ENCODE data around the gene KIRREL3.

Gene KIRREL3

DNA sequence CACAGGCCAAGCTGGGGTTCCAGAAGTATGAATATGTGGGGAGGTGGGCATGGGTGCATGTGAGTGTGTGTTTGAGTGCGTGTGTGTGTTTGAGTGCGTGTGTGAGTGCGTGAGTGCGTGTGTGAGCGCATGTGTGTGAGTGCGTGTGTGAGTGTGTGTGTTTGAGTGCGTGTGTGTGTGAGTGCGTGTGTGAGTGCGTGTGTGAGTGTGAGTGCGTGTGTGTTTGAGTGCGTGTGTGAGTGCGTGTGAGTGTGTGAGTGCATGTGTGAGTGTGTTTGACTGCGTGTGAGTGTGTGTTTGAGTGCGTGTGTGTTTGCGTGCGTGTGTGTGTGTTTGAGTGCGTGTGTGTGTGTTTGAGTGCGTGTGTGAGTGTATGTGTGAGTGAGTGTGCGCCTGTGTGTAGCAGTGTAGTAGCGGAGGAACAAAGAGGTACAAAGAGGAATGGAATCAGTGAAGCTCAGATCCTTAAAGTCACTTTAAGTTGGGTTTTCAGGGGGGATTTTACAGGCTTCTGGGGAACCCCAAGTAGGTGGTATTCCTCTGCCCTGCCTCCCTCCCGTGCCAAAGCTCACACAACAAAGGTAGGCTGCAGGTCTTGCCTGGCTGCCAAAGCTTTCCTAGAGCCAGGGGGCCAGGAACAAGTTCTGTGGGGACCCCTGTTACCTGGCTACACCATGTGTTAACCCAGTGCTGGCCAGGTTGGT, 137.1 kb downstream of the KIRREL3 start:
- DNase-seq: no peak

DNA sequence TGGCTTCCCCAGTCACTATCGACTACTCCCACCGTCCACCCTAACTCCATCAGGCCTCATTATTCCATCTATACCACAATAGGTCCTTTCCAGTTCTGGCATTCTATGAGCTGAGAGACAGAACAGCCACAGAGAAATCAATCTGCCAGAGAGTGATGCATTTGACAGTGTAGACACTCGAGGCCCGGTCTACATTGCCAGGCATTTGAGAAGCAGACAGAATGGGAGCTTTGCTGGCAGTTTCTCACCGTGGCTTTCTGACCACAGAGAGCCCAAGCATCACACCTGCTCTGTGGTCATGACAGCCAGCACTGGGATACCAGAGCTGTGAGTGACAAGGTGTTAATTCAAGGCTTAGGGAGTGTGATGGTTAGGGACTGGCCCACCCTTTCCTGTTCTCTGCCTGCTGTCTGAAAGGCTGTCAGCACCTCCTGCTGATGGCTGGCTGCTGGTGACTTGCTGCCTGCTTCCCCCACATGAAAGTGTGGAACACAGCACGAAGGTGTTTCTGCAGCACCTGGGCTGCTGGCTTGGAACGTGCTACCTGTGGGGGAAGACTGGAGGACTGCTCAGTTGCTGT, 137.8 kb downstream of the KIRREL3 start:
- peak; percentile 21 for DNase-seq

DNA sequence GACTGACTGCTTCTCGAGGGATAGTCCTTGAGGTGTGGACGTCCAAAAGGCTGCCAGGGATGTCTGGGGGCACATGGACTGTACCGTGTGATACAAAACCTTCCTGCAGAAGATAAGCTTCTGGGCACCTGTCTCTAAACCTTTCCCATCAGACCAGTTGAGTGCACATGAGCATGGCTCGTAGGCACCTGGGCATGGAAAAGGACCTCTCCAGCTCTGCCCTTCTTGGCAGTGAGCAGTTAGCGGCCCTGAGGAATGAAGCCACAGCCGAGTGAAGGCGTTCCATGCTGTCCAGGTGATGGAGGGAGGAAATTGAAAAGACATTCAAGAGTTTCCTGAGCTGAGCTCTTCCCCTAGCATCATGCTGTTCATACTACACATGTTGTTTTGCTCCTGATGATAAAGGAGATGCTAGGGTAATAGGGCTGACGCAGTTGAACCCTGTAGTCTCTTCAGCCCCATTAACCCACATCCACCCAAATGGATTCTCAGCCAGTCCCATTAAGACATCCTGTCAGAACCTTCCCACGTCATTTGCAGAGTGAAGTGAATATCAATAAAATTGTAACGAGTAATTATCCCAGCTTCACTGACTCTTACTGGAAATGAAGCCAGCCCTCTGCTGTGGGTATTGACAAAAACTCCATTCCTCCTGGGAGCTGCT, 138.6 kb downstream of the KIRREL3 start:
- DNase-seq: no peak

DNA sequence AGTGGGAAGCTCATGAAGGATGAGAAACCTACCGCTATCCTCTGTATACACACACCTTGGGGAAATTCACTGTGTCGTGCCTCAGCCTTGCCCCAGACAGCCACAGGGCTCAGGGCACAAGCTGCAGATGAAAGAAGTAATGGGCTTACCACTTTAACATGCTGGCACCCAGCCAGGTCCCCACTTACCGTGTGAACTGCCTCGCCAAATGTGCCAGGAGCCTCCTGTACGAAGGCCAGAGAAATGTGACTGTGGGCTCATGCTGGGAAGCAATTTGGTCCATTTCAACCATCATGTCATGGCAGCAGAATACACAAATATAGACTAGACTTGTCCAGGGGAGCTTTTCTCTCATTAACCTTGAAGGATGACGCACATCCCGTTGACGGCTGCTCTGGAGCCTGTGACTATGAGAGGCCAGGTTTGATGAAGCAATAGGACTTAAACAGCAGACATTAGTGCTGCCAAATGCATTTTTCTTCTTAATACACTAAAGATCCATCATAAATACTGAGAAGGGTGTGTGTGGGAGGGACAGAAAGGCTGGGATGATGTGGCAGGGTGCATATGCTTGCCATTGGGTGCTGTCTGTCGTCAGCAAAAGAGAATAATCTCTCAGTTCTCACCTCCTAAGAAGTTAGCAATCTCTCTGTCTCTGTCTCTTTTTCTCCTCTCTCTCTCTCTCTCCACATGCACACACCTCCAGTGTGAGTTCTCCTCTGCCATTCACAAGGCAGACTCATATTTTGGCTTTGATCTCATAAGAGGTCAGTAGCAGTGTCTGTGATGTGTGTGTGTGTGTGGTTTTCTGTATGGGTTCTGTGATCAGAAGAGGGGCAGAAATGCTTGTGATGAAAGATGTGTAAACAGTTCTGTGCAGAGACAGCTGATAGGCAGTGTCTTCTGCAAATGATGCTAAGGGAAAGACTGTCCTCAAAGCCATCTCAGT, 142.4 kb downstream of the KIRREL3 start:
- peak; percentile 70 for DNase-seq

DNA sequence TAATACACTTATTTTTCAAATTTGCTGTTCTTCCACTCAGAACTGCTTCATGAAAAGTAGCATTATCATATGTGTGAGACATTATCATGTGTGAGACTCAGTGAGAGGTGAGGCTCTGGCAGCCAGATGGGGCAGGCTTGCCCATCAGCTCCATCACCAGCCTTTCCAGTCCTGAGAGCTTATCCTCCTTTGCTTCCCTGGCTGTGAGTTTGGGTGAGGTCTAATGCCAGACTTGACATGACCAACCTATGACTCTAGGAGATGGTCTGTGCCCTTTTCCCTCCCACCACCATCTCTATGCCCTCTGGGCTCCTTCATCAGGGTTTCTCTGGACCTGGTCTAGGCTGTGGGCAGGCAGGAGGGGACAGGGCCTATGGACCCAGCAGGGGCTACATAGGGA, 145.0 kb downstream of the KIRREL3 start:
- DNase-seq: no peak

DNA sequence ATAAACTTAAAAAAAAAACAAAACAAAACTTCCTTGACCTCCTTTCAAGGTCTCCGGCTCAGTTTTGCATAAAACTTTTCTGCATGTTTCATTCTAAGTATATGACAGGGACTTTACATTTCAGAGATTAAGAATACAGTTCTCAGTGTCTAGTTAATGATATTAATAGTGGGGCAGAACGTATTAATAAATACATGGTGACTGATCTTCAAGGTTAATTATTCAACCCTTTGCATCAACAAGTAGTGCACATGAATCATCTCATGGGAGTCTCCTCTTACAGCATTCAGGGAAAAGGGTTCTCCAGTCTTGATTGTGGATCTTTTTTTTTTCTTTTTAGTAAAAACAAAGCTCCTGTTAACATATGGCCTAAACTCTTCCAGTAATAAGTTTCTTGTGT, 146.8 kb downstream of the KIRREL3 start:
- DNase-seq: no peak

DNA sequence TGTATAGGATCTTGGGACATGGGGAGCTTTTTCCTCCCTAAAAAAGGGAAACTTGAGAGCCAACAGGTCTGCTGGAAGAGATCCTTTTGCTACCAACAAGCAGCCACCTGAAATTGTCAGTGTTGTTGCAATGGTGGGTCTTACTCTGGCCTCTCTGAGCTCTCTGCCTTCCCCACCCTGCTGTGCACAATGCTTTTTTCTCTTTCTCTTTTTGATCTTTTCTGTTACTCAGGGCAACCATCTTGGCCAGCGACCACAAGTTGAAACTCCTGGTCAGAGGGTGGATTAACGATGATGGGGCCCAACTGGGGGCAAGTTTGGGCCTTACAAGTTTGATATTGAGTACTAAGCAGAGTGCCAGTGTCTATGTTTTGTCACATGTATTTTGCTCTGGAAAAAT, 155.8 kb downstream of the KIRREL3 start:
- DNase-seq: no peak

DNA sequence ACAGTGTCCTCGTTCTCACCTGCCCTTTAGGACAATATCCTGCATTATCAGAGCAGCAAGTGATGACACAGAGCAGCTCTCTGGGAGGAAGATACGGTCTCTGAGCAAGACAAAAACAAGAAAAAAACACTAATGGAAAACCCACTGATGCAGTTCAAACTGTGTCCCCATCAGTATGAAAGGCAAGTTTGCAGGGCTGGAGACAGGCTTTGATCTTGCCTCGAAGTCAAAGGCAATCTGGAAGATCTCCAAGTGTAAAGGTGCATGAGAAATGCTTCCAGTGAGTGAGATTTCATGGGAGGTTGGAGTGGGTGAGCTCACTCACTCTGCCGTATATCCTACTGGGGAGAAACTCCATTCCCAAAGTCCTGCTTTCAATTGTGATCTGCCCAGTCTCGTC, 157.5 kb downstream of the KIRREL3 start:
- DNase-seq: no peak

DNA sequence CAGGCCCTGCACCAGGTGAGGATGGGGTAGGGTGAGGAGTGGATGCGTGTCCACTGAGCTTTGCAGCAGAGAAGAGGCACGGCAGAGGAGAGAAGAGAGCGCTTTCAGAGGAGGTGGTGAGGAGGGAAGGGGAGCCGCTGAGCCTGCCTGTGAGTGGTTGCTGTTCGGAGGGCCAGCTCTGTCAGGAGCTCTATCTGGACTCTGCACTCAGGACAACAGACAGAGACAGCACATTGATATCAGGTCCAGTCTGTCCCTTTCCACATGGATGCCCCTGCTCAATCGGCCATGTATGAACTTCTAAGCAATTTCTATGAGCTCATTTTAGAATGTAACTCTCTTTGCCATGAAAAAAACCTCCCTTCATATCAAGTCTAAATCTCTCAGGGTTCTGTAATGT, 158.6 kb downstream of the KIRREL3 start:
- no peak for DNase-seq

DNA sequence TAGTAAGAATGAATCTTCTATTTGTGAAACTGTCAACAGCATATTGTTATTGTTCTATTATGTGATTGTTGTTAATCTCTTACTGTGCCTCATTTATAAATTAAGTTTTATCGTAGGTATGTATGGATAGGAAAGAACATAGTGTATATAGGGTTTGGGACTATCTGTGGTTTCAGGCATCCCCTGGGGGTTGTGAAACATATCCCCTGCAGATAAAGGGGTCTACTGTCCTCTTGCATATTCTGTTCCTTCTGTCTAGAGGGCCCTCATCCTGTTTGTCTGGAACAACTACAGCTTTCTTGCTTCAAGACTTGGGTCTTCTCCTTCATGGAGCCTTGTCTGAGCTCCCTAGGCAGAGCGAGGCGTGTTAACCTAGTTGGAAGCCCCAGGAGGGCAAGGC, 159.6 kb downstream of the KIRREL3 start:
- DNase-seq: no peak

DNA sequence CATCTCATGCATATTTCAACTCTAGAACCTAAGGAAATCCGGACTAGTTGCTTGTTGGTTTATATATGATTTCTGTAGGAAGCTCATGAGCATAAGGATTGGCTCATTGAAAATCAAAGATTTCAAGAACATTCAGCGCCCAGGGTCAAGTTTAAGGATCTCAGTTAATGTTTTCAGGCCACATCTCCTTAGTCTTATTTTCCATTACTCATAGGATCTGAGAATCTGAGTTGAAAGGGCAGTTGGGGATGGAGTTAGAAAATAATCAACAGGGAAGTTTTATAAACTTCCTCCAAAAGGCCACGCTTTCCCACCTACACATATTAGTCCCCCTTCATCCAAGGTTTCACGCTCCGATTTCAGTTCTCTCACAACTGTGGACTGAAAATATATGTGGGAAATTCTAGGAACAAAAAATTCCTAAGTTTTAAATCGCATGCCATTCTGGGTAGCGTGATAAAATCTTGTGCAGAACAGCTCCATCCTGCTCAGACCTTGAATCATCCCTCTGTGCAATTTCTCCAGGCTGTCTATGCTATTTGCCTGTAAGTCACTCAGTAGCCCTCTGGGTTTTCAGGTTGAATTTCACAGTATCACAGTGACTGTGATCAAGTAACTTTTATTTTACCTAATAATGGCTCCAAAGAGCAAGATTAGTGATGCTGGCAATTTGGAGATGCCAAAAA, 160.2 kb downstream of the KIRREL3 start:
- DNase-seq: peak; percentile 62

DNA sequence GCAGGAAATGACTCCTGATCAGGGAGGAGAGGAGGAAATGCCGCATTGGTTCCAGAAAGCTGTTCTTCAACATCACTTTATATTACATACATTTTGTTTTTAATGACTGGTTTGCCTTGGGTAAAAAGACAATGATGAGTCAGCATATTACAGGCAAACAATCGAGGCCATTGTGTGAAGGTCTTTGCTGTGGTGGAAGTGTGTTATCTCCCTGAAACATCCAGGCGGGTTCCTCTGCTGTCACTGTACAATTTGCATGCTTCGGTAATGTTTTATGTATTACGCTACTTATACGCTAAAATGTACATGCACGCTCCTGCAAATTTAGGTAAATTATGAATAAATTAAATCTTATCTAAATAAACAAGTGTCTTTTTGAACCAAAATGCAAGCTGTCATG, 161.1 kb downstream of the KIRREL3 start:
- no peak for DNase-seq

DNA sequence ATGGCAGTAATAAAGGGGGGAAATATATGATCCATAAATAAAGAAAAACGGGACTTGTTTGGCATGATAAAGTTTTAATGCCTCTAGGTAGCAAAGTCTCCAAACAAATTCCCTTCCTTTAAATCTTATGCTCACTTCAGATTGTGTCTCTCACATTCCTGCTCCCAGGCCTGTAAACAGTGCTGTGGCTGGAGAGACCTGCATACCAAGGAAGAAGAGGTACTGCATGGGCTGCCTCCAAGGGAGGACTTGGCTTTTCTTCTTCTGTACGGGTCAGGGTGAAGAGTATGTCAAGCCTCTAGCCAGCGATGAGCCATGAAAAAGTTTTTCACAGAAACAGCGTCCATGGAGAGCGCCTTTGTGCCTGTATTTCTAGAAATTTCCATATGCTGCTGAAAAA, 161.8 kb downstream of the KIRREL3 start:
- no peak for DNase-seq

DNA sequence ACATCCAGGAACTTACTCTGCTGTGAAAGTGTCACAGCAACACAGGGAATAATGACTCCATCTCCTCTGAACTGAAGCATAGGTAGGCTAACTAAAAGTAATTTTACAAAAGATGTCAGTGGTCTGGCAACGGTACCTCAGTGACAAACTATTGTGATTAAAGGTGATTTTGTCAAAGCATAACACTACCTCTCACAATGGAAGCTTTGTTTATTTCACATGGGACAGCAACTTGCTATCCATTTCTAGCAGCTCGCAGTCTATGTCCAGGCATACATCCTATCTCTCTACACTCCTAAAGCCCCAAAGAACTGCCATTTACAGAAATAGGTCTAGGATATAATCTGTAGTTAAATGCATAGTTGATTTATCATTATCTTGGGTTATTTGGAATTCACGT, 163.0 kb downstream of the KIRREL3 start:
- no peak for DNase-seq

DNA sequence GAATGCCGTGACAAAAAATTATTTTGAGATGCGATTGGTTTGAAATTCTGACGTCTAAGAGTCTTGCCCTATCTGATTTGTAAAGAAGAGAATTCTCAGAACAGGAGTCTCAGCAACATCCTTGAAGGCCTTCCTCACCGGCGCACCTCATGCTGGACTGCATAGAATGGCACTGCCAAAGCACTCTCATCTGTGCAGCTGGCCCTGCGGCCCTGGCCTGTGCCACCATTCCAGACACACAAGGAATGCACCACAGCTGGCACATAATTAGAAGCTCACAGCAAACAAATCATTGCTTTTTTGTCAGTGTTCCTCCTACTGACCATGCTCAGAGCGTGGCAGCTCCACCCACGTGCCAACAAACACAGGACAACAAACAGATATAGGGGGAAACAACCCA, 166.0 kb downstream of the KIRREL3 start:
- DNase-seq: no peak

DNA sequence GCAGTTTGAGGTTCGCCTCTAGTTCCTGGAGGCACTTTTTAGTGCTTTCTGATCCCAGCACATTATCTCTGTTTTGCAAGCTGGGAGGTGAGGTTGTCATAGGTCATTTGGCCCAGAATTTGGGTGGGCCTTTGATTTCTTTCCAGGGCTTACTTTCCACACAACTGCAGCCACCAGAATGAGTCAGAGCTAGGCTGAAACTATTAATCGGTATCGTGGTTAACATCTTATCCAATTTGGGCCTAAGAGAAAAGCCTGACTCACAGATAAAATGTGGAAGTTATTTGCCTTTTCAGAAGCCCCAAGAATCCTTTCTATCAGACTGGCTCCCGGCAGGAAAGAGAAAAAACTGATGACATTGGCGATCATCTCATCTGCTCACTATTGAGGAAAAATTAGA, 166.4 kb downstream of the KIRREL3 start:
- peak; percentile 96 for DNase-seq

DNA sequence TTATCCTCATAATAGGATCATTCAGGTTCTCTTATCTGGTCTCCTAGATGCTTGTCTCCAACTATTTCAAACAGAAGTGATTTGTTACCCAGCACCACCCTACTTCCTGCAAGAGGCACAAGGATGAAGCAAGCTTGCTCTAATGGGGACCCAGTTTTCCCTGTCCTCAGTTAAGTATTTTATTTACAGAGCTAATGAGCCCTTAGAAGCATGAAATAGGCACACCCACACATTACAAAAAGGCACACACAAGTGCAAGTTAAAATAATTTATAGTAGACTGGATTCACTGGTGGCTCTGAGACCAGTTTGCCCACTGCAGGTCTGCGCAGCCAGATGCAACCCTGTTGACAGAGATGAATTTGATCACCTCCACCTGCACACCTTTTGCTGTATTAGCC, 167.5 kb downstream of the KIRREL3 start:
- no peak for DNase-seq

DNA sequence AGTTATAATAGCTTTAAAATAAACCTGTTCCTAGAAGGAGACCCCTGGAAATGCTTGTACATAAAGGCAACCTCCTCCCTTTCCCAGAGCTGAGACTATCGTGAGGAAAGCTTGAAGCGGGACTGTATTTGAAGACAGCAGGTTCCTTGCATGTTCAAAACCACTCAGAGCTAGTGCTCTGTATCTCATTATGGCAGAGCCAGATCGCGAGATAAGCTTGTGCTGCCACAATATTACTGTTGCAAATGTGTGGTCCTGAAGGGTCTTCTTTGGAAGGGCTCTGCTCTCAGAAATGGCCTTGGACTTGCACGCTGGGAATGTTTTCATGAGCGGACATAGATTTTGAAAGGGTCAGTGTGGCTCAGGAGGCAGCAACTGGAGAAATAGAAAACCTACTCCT, 168.2 kb downstream of the KIRREL3 start:
- no peak for DNase-seq

DNA sequence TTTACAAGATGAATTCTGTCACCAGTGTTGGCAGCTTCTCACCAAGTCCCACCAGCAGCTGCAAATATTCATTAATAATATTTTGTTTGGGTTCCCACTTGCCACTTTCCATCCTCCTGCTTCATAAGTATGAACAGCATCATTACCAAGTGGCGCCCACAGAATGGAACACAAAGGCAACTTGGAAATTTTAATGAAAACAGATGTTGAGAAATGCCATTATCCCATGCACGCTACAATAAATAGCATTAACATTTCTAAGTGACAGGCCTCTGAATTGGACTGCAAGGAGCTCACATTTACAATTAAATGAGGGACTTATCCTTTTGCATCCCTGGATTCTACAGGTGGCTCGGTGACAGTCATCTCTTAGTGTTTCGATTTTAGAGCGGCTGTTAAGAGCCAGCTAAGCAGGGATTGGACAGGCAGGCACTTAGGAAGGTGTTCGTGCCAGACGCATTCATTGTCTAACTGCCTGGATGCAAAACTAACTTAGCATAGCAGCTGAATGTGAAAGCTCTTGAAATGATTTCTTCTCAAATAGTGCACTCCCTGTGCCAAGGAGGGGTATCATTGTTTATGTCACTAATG, 170.3 kb downstream of the KIRREL3 start:
- DNase-seq: peak; percentile 25

DNA sequence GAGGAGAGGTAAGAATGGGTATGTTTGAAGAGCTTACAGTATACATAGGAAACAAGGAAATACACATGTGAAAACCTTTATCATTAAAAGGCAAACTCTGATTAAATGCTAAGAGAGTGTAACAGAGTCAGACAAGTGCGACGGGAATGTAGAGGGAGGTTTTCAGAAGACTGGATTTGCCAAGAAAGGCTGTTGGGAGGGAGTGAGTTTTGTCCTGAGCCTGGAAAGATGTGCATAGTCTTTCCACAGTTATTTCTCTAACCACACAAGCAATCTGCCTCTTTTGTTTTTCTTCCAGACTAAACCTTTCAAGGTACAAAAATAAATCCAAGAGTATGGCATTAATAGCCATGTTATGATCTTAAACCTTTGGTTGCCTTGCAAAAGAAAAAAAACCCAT, 170.9 kb downstream of the KIRREL3 start:
- no peak for DNase-seq

DNA sequence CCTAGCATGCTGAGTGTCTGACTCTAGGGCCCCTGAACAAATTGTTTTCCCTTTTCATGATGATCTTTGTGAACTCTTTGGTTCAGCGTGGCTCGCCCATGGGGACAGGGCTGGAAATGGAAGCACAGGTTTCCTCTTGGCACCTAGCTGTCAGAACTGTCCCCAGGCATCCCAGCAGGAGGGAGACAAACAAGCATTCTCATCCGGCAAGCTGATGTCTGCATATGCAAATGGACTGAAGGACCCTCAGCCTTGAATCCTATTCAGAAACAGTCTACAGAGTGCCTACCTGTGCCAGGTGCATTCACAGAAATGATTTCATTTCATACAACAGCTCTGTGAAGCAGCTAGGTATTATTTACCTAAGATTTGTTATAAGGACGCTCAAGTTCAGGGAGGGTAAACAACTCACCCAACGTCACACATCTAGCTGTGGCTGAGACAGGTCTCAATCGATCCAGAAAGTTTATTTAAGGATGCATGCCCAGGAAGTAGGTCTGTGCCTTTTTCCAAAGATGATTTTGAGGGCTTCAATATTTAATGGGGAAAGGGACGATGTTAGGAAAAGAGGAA, 176.4 kb downstream of the KIRREL3 start:
- DNase-seq: no peak

DNA sequence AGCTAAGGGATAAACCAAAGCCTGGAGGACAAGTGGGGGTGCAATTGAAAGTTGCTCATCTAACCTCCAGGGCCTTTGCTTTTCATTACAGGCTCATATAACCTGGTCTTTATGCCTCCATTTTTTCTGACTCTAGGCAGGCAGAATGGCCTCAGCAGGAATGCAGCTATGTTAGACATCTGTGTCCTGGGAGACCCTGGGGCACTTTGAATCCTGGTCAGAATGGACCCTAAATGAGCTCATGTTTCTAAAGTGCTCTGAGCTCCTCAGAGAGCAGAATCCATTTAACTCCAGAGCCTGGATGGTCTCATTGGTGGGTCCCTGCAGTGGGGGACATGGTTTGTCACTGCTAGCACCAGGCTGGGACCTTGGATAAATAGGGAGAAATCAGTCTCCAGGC, 177.3 kb downstream of the KIRREL3 start:
- no peak for DNase-seq

All from fibroblast of upper back skin (primary cell).